HepG2 (cell line): ENCODE results near the gene UCKL1. TPM values are rescaled to one million over a fixed set of nuclear protein-coding genes. Genes with fewer than 3 reads are reported as not detected.

Source experiments
- BHLHE40 ChIP-seq: IDR thresholded peaks from 2 replicates; pipeline ENCODE4 v1.6.1; 2011; ENCODE audit warnings: low read length, improper control_type of control experiment
- CSRNP1 ChIP-seq: sonication (generic); formaldehyde crosslinking; IDR thresholded peaks from 2 replicates; pipeline ENCODE4 v1.8.1; 2023; ENCODE audit warnings: mild to moderate bottlenecking, missing genetic modification reagents
- FOXC1 ChIP-seq: sonication (generic); formaldehyde crosslinking; IDR thresholded peaks from 2 replicates; pipeline ENCODE4 v1.8.0; 2022; ENCODE audit warnings: mild to moderate bottlenecking, missing genetic modification reagents, borderline replicate concordance
- GATA4 ChIP-seq: sonication (generic); IDR thresholded peaks from 2 replicates; pipeline ENCODE4 v1.6.1; 2016; ENCODE audit warnings: antibody characterized with exemption, low read depth, borderline replicate concordance
- HDAC6 ChIP-seq: fragments of 200-600 bp; sonication (generic); IDR thresholded peaks from 2 replicates; pipeline ENCODE4 v1.7.0; 2017; ENCODE audit warnings: mild to moderate bottlenecking, antibody characterized with exemption, low read length, low read depth
- IRF9 ChIP-seq: sonication (generic); formaldehyde crosslinking; IDR thresholded peaks from 2 replicates; pipeline ENCODE4 v1.8.0; 2022; ENCODE audit warnings: missing genetic modification reagents, mild to moderate bottlenecking, borderline replicate concordance
- MYC ChIP-seq: sonication (generic); formaldehyde crosslinking; IDR thresholded peaks from 2 replicates; pipeline ENCODE4 v1.9.0; 2021; ENCODE audit warnings: missing genetic modification reagents, borderline replicate concordance
- NAIF1 ChIP-seq: sonication (generic); formaldehyde crosslinking; IDR thresholded peaks from 2 replicates; pipeline ENCODE4 v1.5.0; 2020; ENCODE audit warnings: mild to moderate bottlenecking, missing genetic modification reagents, borderline replicate concordance
- PAWR ChIP-seq: sonication (generic); formaldehyde crosslinking; IDR thresholded peaks from 2 replicates; pipeline ENCODE4 v1.4.0; 2020; ENCODE audit warnings: missing genetic modification reagents, mild to moderate bottlenecking, borderline replicate concordance
- PPARG ChIP-seq: conservative IDR thresholded peaks from 2 replicates; pipeline ENCODE4 v1.6.1; 2016; ENCODE audit warnings: missing biosample characterization, missing genetic modification reagents
- RARA ChIP-seq: IDR thresholded peaks from 2 replicates; pipeline ENCODE4 v1.6.1; 2016; ENCODE audit warnings: missing genetic modification reagents, missing compliant biosample characterization
- REL ChIP-seq: sonication (generic); formaldehyde crosslinking; conservative IDR thresholded peaks from 2 replicates; pipeline ENCODE4 v1.8.0; 2022; ENCODE audit warnings: mild to moderate bottlenecking, missing genetic modification reagents, moderate library complexity
- TOE1 ChIP-seq: sonication (generic); formaldehyde crosslinking; IDR thresholded peaks from 2 replicates; pipeline ENCODE4 v1.4.0; 2020; ENCODE audit warnings: mild to moderate bottlenecking, missing genetic modification reagents
- ZHX1 ChIP-seq: sonication (generic); formaldehyde crosslinking; IDR thresholded peaks from 2 replicates; pipeline ENCODE4 v1.8.1; 2022; ENCODE audit warnings: low read depth, mild to moderate bottlenecking, missing genetic modification reagents
- ZNF205 ChIP-seq: IDR thresholded peaks from 2 replicates; pipeline ENCODE4 v1.6.1; 2018; ENCODE audit warnings: missing biosample characterization, missing genetic modification reagents
- ZNF274 ChIP-seq: sonication (generic); formaldehyde crosslinking; IDR thresholded peaks from 2 replicates; pipeline ENCODE4 v1.5.1; 2020; ENCODE audit warnings: mild to moderate bottlenecking, missing genetic modification reagents
- ZNF468 ChIP-seq: sonication (generic); formaldehyde crosslinking; IDR thresholded peaks from 2 replicates; pipeline ENCODE4 v1.8.0; 2022; ENCODE audit warnings: mild to moderate bottlenecking, moderate library complexity, missing genetic modification reagents
- ZNF562 ChIP-seq: sonication (generic); formaldehyde crosslinking; IDR thresholded peaks from 2 replicates; pipeline ENCODE4 v1.8.0; 2022; ENCODE audit warnings: missing genetic modification reagents, borderline replicate concordance
- ZNF598 ChIP-seq: sonication (generic); formaldehyde crosslinking; IDR thresholded peaks from 2 replicates; pipeline ENCODE4 v1.5.1; 2020; ENCODE audit warnings: mild to moderate bottlenecking, missing genetic modification reagents, borderline replicate concordance
- ZNF816 ChIP-seq: sonication (generic); formaldehyde crosslinking; IDR thresholded peaks from 2 replicates; pipeline ENCODE4 v1.8.0; 2022; ENCODE audit warnings: missing genetic modification reagents, mild to moderate bottlenecking, borderline replicate concordance
- ZSCAN30 ChIP-seq: sonication (generic); formaldehyde crosslinking; IDR thresholded peaks from 2 replicates; pipeline ENCODE4 v1.5.0; 2020; ENCODE audit warnings: mild to moderate bottlenecking, missing genetic modification reagents
- polyA plus RNA-seq, 8 experiments: library from polyadenylated mRNA; depleted of rRNA in 3 of 8; stranded (reverse) in 7 of 8; unstranded in 1 of 8; fragments of >200 nt; fragmentation: Illumina TruSeq in 4 of 8; extraction: Trizol in 4 of 8; gene quantifications; 2 replicates each; pipeline versions ENCODE4 v1.2.1 to v1.2.3, GENCODE V29; 2011 to 2016; ENCODE audit warnings: low read depth in 4 of 8, missing spikeins in 1 of 8, mixed read lengths in 1 of 8; ENCODE audit not compliant: insufficient read depth in 1 of 8
- total RNA-seq, 5 experiments: library from RNA; depleted of rRNA; stranded (reverse); fragments of >200 nt; fragmentation: Illumina TruSeq; extraction: Trizol; gene quantifications; 2 replicates each; pipeline ENCODE4 v1.2.3, GENCODE V29; 2016; ENCODE audit warnings: low read depth in 1 of 5
- TF ChIP-seq, protein P1 (sequence below): sonication (generic); formaldehyde crosslinking; IDR thresholded peaks from 2 replicates; pipeline ENCODE4 v1.8.1; 2023; ENCODE audit warnings: mild to moderate bottlenecking, missing genetic modification reagents, borderline replicate concordance
- TF ChIP-seq, protein P2 (sequence below): sonication (generic); formaldehyde crosslinking; IDR thresholded peaks from 2 replicates; pipeline ENCODE4 v1.4.0; 2020; ENCODE audit warnings: low read depth, mild to moderate bottlenecking, missing genetic modification reagents

The UCKL1 gene
- total and polyA plus RNA-seq, 2 of the 13 experiments (the other 11 are each of a cell fraction or from before 2014, with no cell fraction given) = 50.2 to 126 TPM

DNA sequence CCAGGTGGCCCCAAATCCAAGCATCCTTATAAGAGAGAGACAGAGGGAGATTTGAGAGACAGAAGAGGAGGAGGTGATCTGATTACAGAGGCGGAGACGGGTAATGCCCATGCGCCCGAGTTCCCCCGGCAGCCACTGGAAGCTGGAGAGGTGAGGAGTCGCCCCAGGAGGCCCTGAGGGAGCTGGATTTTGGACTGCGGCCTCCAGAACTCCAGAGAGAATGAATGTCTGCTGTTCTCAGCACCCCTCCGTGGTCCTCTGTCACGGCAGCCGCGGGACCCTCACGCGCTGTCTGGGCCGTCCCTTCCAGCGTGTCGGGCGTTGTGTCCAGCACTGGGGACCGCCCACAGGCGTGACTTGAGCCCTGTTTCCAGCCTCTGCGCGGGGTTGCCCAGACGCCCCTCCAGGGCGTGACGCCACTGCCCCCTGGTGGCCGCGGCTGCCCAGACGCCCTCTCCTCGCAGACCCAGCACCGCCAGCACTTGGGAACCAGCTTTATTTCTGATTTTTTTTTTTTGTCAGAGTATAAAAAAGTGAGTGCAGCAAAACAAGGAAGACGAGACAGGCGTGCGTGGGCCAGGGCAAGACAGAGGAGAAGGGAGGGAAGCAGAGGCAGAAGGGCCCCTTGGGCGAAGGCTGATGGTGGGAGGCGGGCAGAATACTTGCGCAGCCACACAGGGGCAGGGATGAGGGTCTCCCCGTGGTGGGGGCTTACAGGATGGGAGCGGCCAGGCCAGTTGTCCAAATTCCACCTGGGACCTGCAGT is 17.6 kb upstream of the UCKL1 start (continued):
- TF ChIP-seq CSRNP1 (CRISPR knock-in tag) (no peak; the same call in 1 of the 2 replicates), FOXC1 (CRISPR knock-in tag) (peak; percentile 52), PPARG (CRISPR knock-in tag) (peak; percentile 60; the same call in 1 of the 2 replicates), RARA (CRISPR knock-in tag) (peak; percentile 59), IRF9 (CRISPR knock-in tag) (0 out of 2 replicates have a peak, but pooled peaks have one; percentile 85), ZNF468 (CRISPR knock-in tag) (no peak), REL (CRISPR knock-in tag) (no peak), ZNF205 (peak; percentile 68; the same call in 1 of the 2 replicates), TOE1 (0 out of 2 replicates have a peak, but pooled peaks have one; percentile 84), ZSCAN30 (no peak), BHLHE40 (peak; percentile 87), ZNF598 (CRISPR knock-in tag) (no peak), PAWR (no peak), HDAC6 (no peak), ZNF274 (peak; percentile 68; the same call in 1 of the 2 replicates), MYC (CRISPR knock-in tag) (peak; percentile 94), ZNF816 (CRISPR knock-in tag) (no peak), NAIF1 (CRISPR knock-in tag) (0 out of 2 replicates have a peak, but pooled peaks have one; percentile 57), GATA4 (0 out of 2 replicates have a peak, but pooled peaks have one; percentile 17), ZNF562 (CRISPR knock-in tag) (no peak), ZHX1 (peak; percentile 92; the same call in 1 of the 2 replicates)
- TF ChIP-seq, protein P1, sequence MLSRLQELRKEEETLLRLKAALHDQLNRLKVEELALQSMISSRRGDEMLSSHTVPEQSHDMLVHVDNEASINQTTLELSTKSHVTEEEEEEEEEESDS = no peak; the same call in 1 of the 2 replicates
- TF ChIP-seq, protein P2, sequence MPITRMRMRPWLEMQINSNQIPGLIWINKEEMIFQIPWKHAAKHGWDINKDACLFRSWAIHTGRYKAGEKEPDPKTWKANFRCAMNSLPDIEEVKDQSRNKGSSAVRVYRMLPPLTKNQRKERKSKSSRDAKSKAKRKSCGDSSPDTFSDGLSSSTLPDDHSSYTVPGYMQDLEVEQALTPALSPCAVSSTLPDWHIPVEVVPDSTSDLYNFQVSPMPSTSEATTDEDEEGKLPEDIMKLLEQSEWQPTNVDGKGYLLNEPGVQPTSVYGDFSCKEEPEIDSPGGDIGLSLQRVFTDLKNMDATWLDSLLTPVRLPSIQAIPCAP (CRISPR knock-in tag) = 0 out of 2 replicates have a peak, but pooled peaks have one; percentile 58
